ENCODE measurements around the gene CDK6.

DNA sequence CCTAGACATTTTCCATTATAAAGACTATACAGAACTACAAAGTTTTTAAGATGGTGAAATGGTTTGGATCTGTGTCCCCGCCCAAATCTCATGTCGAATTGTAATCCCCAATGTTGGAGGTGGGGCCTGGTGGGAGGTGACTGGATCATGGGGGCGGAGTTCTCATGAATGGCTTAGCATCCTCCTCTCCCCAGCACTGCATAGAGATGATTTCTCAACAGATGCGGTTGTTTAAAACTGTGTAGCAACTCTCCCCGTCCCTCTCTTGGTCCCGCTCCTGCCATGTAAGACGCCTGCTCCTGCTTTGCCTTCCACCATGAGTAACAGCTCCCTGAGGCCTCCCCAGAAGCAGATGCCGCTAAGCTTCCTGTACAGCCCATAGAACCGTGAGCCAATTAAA, 247.8 kb downstream of the CDK6 start:
- TF ChIP-seq, protein P1, sequence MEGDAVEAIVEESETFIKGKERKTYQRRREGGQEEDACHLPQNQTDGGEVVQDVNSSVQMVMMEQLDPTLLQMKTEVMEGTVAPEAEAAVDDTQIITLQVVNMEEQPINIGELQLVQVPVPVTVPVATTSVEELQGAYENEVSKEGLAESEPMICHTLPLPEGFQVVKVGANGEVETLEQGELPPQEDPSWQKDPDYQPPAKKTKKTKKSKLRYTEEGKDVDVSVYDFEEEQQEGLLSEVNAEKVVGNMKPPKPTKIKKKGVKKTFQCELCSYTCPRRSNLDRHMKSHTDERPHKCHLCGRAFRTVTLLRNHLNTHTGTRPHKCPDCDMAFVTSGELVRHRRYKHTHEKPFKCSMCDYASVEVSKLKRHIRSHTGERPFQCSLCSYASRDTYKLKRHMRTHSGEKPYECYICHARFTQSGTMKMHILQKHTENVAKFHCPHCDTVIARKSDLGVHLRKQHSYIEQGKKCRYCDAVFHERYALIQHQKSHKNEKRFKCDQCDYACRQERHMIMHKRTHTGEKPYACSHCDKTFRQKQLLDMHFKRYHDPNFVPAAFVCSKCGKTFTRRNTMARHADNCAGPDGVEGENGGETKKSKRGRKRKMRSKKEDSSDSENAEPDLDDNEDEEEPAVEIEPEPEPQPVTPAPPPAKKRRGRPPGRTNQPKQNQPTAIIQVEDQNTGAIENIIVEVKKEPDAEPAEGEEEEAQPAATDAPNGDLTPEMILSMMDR (conservative IDR thresholded peaks at IDR 0.05; ENCODE audit: low read depth, low read length): no peak
- no peak for TF ChIP-seq EZH2 (IDR thresholded peaks at IDR 0.05; ENCODE audit: borderline replicate concordance, low read depth, low read length, poor library complexity, severe bottlenecking)

Data from A673 (cell line).